Activated naive CD4-positive, alpha-beta T cell treated with anti-CD3 and anti-CD28 coated beads, Interleukin-2, amount 50 U/mL, for 72 hours (primary cell): ENCODE data around the gene IQSEC1. TPM values are rescaled to one million over a fixed set of nuclear protein-coding genes. Genes with fewer than 3 reads are reported as not detected.

Source experiments
- ATAC-seq, 2 donors: fragments of 150-1000 bp; cut with Tn5 transposase; 2 replicates each; pipeline ENCODE4 v1.10.0; 2021; ENCODE audit warnings: mild to moderate bottlenecking in 2 of 2, moderate library complexity in 2 of 2
- DNase-seq, 2 donors: peaks; one replicate each; pipeline ENCODE4 v3.0.0; 2021 to 2022; ENCODE audit warnings: low spot score in 2 of 2
- H3K27ac Mint-ChIP-seq, 2 donors: one replicate each; pipeline ENCODE4 v1.8.0; 2022; ENCODE audit warnings: mild to moderate bottlenecking in 2 of 2, mixed read lengths in 2 of 2
- H3K36me3 Mint-ChIP-seq, 2 donors: one replicate each; pipeline ENCODE4 v1.8.0; 2022; ENCODE audit warnings: mixed read lengths in 2 of 2
- H3K9me3 Mint-ChIP-seq, 2 donors: one replicate each; pipeline ENCODE4 v1.8.0; 2022; ENCODE audit warnings: mixed read lengths in 2 of 2
- total RNA-seq, 2 donors: library from RNA; stranded (reverse); gene quantifications; one replicate each; pipeline ENCODE4 v1.2.3, GENCODE V29; 2022

IQSEC1 gene
- total RNA-seq, 2 donors from 2014 or later = 25.0 to 37.1 TPM

DNA sequence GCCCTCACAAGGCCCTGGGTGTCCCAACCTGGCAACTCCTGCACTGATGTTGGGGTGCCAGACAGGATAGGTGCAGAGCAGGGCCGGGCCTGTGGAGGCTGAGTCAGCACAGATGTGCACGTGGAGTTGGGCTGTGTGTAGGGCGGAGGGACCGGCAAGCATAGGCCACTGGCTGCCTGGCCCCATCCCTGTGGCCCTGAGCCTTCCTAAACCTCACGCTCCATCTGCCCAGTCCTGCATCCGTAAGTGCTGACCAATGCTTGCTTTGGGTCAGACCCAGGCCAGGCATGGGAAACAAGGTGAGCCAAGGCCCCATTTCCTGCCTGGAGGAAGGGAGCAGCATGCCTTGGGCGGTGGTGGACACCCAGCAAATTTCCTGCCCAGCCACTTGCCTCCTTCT lies 5.8 kb upstream of the IQSEC1 start:
- H3K36me3 Mint-ChIP-seq = no peaks in the 10 kb centered on the region
- no peak for ATAC-seq
- DNase-seq = no peak
- H3K27ac Mint-ChIP-seq = no peak overlapping the region
- no peaks in the 10 kb centered on the region for H3K9me3 Mint-ChIP-seq

DNA sequence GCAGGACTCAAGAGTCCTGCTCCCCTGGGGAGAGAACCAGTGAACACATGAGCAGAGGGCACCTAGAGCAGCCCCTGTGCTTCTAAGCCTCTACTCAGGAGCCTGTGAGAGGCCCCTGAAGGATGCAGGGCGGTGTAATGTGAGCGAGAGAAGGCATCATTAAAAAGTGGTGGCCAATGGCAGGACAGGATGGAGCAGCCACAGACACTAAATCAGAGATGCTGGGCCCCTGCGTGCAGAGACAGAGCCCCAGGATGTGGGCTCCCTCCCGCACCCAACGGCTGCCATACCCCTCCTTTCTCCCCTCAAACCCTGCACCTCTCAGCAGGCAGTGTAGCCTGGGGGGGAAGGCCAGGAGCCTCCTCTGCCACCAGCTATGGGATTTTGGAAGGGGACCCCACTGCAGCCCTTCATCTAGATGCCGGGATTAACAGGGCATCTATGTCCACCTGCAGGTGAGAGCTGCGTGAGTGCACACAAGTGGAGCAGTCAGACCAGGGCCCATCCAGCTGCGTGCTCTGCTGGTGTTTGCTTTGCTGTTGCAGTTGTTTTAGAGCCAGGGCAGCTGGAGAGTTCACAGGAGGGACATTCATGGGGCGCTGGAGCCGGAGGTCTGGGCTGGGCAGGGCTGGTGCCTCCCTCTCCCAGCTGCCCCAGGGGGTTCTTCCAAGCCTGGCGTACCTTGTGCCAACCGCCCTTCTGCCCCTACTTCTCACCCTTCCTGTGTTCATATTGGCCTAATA lies 5.1 kb upstream of the IQSEC1 start:
- no peaks in the 10 kb centered on the region for H3K36me3 Mint-ChIP-seq
- ATAC-seq (no peak), DNase-seq (no peak)
- no peak overlapping the region for H3K27ac Mint-ChIP-seq
- no peaks in the 10 kb centered on the region for H3K9me3 Mint-ChIP-seq

DNA sequence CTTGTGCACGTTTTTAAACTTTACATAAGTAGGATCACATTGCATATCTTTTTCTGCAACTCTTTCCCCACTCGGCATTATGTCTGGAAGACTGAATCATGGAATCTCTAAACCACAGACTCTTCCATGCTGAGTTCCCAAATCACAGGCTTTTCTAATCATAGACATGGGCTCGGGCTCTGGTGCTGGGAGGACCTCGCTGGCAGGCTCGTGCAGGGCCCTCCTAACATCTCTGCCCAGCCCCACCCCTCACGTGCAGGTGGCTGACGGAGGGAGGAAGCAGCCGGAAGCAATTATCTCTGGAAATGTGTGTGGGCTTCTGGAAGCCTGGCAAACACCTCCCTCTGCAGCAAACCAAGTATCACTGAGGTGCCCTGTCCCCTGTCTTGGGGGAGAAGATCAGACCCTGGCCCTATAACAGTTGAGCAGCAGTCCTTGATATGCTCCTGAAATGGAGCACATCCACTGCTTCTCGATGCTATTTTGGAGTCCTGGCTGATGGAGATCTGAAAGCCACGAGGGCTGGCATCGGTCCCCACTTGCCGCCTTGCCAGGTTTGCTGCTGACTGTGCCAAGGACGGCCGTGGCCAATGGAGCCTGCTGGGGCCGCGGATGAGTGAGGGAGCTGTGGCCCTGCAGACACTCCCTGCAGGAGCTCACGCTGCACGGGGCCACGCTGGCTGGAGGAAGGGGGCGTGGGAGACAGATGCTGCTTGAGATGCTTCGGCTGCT lies 4.4 kb upstream of the IQSEC1 start:
- DNase-seq (no peak), ATAC-seq (no peak)
- H3K36me3 Mint-ChIP-seq = no peaks in the 10 kb centered on the region

DNA sequence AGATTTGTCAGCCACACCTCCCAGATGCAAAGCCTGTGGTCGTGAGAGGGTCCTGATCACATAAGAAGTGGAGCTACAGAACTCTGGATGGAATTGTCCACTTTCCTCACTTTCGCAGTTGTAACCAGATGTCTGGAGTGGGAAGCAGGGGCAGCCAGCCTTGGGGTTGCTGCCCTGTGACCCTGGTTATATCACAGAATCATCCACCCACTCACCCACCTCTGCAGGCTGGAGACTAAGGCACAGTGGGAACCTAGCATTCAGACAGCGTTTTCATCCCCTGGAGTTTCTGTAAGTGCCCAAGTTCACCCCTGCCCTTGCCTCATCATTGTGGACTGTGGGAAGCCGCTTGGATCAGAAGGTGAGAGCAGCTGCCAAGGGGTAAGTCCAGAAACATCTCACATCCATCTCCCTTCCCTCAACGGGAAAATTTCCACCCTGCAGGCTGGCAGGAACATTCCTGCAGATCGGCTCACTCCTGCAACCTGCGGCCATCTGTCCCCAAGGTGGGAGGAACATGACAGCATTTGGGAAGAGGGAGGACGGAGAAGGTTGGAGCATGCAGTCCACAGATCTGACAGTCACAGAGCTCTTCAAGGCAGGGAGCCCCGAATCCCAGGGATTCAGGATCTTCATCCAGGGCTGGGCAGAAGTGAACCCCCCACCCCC lies 2.9 kb upstream of the IQSEC1 start:
- H3K27ac Mint-ChIP-seq = no peak overlapping the region
- no peak for ATAC-seq
- DNase-seq = no peak
- no peaks in the 10 kb centered on the region for H3K9me3 Mint-ChIP-seq
- no peaks in the 10 kb centered on the region for H3K36me3 Mint-ChIP-seq

More for the DNA sequence above, 4.4 kb upstream of the IQSEC1 start:
- no peaks in the 10 kb centered on the region for H3K9me3 Mint-ChIP-seq
- no peak overlapping the region for H3K27ac Mint-ChIP-seq

DNA sequence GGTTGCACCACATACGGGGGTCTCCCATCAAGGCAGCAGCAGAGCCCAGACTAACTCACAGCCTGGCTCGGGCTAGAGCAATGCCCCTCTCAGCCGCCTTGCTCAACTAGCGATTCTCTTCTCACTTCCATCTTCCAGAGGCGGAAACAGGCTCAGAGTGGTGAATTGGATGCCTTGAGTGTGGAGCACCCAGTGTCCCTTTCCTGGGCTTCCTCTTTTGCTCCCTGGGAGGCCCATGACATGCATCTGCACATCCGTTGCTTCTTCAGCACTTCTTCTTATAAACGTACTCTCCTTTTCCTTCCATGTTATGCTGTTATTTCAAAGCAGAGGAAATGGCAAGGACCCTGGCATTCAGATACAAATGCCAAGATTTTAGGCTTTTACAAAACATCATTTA lies 2.1 kb upstream of the IQSEC1 start:
- H3K36me3 Mint-ChIP-seq = no peaks in the 10 kb centered on the region
- DNase-seq (no peak), ATAC-seq (no peak)

DNA sequence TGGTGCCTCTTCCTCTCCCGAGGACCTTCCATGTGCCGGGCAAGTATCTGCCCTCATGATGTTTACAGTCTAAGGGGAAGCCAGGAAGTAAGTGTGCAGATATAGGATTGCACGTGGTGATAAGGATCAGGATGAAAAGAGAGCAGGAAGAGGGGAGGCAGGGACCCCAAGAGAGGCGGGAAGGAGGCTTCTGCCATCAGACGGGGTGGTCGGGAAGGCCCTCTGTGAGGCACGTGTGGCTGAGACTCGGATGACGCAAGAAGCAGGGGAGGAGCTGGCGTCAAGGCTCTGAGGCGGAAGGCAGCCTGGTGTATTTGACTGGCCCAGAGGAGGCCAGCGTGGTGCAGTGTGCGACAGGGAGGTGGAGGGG lies 762 bp upstream of the IQSEC1 start:
- DNase-seq (no peak), ATAC-seq (no peak)
- no peaks in the 10 kb centered on the region for H3K9me3 Mint-ChIP-seq
- H3K27ac Mint-ChIP-seq = no peak overlapping the region
- H3K36me3 Mint-ChIP-seq = no peaks in the 10 kb centered on the region

More for the DNA sequence above, 2.1 kb upstream of the IQSEC1 start:
- no peak overlapping the region for H3K27ac Mint-ChIP-seq
- no peaks in the 10 kb centered on the region for H3K9me3 Mint-ChIP-seq

DNA sequence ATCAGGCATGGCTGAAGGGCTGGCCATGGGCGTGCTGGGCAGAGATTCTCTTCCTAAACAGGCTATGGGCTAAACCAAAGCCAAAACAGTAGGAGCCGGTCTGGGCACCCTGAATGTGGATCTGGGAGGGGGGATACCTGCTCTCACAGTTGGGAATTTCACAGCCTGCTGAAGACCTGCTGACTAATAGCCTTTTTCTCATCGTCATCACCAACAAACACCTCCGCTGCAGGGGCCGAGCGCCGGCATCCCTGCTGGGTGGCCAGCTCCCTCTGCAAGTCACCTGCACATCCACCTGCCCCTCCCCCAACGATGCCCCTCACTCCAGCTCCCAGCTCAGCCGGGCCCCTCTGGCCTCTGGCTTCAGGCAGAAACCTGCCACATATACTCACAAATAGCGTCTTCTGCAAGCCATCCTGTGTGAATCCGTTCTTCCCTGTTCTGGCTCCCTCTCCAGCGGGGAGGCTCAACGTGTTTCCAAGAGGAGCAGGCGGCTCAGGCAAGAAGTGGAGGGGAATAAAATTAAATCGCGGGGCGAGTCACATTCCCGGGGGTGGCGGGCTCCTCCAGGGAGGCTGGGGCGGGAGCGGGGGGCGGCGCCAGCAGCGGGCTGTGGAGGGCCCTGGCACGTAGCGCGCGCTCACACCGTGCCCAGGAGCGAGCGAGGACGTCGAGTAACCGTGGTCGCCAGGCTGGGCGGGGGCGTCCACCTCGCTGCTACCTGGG lies 466 bp downstream of the IQSEC1 start:
- Mint-ChIP-seq H3K9me3 (no peaks in the 10 kb centered on the region), H3K36me3 (no peaks in the 10 kb centered on the region), H3K27ac (peak overlapping the region in 1 of 2 donors; percentile 89)
- no peak for DNase-seq
- ATAC-seq = peak in 1 of 2 donors; percentile 69

DNA sequence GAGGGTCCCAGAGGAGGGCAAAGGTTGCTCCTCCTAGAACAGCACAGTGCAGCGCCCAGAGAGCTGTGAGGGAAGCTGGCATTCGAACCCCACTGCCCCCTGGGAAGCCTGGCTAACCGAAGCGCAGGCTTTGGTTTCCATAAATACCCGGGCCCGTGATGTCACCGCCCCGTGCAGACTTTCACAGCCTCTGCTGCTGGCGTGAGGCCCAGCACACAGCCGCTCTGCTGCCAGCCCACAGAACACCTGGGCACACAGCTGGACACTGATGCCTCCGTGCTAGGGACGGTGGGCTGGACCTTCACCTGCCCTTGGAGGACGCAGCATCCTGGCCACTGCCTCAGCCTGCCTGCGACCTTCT lies 1.0 kb downstream of the IQSEC1 start:
- DNase-seq = no peak
- ATAC-seq = no peak
- Mint-ChIP-seq H3K36me3 (no peaks in the 10 kb centered on the region), H3K9me3 (no peaks in the 10 kb centered on the region), H3K27ac (no peak overlapping the region)

DNA sequence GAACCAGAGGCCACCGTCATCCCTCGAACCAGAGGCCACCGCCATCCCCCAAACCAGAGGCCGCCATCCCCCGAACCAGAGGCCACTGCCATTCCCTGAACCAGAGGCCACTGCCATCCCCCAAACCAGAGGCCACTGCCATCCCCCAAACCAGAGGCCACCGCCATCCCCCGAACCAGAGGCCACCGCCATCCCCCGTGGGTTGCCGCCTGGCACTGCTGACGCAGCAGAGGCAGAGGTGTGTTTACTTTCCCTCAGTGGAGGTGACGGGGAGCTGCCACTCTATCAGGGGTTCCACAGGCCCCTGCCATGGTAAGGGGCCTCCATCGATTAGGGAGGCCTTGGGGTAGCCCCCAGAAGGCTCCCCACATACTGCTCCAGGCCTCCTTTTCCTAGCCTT lies 1.5 kb downstream of the IQSEC1 start:
- Mint-ChIP-seq H3K27ac (no peak overlapping the region), H3K36me3 (no peaks in the 10 kb centered on the region), H3K9me3 (no peaks in the 10 kb centered on the region)
- ATAC-seq (no peak), DNase-seq (no peak)

DNA sequence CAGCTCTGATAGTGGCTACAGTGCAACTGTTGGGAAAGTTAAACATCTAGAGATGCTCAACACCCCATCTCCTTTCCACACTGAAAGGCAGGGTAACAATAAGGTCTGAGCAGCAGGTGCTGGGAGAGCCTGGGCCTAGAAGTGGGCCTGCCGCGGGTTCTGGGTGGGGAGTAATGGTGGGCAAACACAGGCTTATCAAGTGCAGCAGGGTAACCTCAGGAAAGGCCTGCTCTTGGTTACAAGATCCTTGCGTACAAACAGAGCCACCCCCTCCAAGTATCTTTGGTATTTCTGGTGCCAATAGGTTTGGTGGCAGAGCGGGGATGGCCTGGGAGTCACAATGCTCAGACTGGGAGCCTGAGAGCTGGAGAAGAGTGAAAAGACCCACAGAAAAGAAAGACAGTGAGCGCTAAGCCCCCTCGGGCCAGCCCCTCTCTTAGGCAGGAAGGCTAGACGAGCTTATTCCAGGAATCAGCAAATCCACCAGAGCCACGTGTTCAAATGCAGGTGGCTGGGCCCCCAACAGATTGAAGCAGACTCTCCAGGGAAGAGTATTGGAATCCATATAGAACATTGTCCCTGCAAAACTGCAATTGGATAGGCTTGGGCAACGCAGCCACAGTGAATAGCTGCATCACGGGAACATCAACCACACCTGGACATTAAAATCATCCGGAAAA lies 2.7 kb downstream of the IQSEC1 start:
- no peaks in the 10 kb centered on the region for H3K9me3 Mint-ChIP-seq
- peak overlapping the region in 1 of 2 donors; percentile 92 for H3K27ac Mint-ChIP-seq
- ATAC-seq = no peak
- no peak for DNase-seq
- H3K36me3 Mint-ChIP-seq = no peaks in the 10 kb centered on the region

DNA sequence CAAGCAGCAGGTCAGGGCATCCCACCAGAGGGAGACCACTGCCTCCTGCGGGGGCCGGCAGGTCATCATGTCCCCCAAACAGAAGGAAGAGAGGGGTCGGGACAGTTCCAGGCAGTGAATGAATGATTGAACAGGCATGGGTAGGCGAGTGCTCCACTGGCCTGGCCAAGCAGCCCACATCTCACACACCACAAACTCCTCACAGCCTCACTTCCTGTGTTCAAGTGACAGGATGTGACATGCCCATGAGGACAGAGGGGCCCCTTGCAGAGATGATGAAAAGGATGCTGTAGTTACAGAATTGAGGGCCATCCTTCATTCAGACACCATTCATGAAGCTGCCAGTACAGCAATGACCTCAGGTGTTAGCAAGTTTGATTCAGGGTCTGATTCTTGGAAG lies 3.7 kb downstream of the IQSEC1 start:
- DNase-seq (peak in 1 of 2 donors; percentile 50), ATAC-seq (peak; percentile 56 to 90)
- Mint-ChIP-seq H3K9me3 (no peaks in the 10 kb centered on the region), H3K27ac (peak overlapping the region; percentile 82 to 92), H3K36me3 (no peaks in the 10 kb centered on the region)

DNA sequence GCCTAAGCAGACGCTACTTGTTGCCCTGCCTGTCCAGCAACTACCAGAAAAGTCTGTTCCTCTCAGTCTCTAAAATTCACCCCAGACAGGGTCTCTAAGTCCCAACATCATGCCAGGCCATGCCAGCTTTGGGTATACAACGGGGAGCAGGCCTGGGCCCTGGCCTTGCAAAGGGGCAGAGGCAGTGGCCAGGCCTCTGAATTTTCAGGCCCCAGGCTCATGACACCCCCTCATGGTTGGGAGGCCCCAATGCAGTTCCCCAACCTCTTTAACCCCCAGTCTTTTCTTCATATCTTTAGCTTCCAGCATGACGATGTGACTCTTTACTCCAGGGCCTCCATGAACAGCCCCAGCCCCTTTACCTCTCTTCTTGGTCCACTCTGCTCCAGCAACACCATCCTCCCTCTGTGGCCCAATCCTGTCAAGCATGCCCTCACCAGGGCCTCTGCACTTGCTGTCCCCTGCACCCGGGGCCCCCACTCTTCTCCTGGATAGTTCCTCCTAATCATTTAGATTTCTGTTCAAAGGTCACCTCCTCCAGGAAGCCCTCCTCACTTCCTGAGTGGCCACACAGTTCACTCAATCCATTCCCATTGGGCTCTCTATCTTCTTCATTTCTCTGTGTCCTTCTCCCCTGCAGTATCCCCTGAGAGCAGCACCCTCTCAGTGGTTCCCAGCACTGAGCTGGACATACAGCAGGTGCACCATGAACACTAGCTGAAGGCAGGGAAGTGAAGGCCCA lies 4.8 kb downstream of the IQSEC1 start:
- no peaks in the 10 kb centered on the region for H3K36me3 Mint-ChIP-seq
- H3K27ac Mint-ChIP-seq = peak overlapping the region; percentile 73 to 92
- DNase-seq (no peak), ATAC-seq (no peak)
- no peaks in the 10 kb centered on the region for H3K9me3 Mint-ChIP-seq

DNA sequence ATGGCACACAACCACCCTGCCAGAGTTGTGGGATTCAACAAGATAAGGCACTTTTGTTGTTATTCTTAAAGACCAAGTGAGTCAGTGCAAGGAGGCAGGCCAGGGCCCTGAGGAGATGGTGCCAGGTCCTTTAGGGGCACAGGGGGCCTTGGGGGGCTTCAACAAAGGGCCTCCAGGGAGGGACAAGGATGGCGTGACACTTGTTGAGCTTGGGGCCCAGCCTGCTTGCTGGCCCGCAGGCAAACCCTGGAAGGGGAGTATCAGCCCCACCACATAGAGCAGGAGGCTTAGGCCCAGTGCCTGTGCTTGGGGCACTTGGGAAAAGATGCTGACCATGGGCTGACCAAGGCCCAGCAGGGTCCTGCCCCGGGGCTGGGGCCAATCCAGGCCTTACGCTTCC lies 5.5 kb downstream of the IQSEC1 start:
- Mint-ChIP-seq H3K36me3 (no peaks in the 10 kb centered on the region), H3K9me3 (no peaks in the 10 kb centered on the region), H3K27ac (peak overlapping the region; percentile 79 to 92)
- DNase-seq (no peak), ATAC-seq (no peak)

DNA sequence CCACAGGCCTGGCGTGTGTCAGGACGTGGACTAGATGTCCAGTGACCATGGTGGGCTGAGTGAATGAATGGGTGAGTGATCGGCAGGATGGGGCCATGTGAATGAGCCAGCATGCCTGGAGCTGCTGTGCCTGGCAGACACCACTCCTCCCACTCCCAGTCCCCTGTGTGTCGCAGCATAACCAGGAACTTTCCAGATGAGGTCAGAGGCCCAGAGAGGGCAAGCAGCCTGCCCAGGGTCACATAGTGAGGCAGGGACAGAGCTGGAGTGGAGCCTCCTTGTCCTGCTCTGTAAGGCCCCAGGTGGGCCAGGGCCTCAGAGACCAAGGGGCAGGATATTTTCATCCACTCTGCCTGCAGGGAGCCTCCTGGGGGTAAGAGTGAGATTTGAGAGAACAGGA lies 6.4 kb downstream of the IQSEC1 start:
- DNase-seq = no peak
- peak overlapping the region; percentile 80 to 91 for H3K27ac Mint-ChIP-seq
- H3K36me3 Mint-ChIP-seq = no peaks in the 10 kb centered on the region

DNA sequence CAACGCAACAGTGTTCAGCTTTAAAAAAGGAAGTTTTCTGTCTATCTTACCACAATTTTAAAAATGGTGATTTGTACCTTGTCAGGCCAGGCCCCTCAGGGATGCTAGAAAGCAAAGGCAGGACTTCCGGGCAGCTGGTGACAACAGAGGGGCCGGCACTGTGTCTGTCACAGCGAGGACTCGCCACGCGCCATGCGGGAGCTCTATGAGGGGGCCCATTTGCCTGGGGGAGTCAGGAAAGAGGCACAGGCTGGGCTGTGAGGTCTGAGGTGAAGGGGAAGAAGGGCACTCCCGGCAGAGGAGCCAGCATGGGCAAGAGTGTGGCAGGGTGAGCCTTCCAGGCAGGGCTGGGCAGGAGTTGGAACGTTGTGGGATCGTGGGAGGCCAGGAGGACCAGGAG lies 7.0 kb downstream of the IQSEC1 start:
- Mint-ChIP-seq H3K9me3 (no peaks in the 10 kb centered on the region), H3K27ac (peak overlapping the region; percentile 80 to 81), H3K36me3 (no peaks in the 10 kb centered on the region)
- ATAC-seq (no peak), DNase-seq (no peak)

More for the DNA sequence above, 6.4 kb downstream of the IQSEC1 start:
- no peaks in the 10 kb centered on the region for H3K9me3 Mint-ChIP-seq
- ATAC-seq = no peak

DNA sequence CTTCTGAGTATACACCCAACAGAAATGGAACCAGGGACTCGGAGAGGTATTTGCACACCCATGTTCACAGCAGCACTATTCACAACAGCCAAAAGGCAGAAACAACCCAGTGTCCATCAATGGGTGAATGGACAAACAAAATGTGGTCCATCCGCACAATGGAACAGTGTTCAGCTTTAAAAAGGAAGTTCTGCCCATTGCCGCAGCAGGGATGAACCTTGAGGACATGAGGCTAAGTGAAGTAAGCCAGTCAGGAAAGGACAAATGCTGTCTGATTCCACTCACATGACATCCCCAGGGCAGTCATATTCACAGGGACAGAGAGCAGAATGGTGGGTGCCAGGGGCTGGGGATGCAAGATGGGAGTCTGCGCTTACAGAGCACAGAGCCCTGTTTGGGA lies 7.5 kb downstream of the IQSEC1 start:
- H3K36me3 Mint-ChIP-seq = no peaks in the 10 kb centered on the region
- ATAC-seq (no peak), DNase-seq (no peak)
- no peaks in the 10 kb centered on the region for H3K9me3 Mint-ChIP-seq
- peak overlapping the region; percentile 80 to 81 for H3K27ac Mint-ChIP-seq
